ENCODE data around the gene OR1M1.

DNA sequence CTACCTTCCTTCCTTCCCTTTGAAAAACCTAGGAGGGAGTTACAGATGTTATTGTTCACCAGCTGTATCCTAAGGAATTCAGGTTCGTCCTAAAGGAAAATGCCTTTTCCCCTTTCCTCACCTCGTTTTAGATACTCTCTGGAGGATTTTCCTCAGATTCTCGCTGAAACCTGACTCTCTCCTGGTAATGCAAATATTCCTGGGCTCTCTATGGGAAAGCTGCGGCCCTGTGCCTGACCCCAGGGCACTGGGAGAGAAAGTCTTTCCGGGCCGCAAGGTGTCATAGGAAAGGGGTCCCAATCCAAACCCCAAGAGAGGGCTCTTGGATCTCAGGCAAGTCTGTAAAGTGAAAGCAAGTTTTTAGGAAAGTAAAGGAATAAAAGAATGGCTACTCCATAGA is 13.1 kb upstream of the OR1M1 start:
- TF ChIP-seq, protein P1, sequence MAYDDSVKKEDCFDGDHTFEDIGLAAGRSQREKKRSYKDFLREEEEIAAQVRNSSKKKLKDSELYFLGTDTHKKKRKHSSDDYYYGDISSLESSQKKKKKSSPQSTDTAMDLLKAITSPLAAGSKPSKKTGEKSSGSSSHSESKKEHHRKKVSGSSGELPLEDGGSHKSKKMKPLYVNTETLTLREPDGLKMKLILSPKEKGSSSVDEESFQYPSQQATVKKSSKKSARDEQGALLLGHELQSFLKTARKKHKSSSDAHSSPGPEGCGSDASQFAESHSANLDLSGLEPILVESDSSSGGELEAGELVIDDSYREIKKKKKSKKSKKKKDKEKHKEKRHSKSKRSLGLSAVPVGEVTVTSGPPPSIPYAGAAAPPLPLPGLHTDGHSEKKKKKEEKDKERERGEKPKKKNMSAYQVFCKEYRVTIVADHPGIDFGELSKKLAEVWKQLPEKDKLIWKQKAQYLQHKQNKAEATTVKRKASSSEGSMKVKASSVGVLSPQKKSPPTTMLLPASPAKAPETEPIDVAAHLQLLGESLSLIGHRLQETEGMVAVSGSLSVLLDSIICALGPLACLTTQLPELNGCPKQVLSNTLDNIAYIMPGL (CRISPR knock-in tag; IDR thresholded peaks at IDR 0.05), result no peak
- TF ChIP-seq EZH2 (IDR thresholded peaks at IDR 0.05; ENCODE audit: borderline replicate concordance, low read depth, low read length), result no peak

Data from K562 (cell line).